H9 (cell line): ENCODE data around the gene ZNRF3. TPM values are rescaled to one million over a fixed set of nuclear protein-coding genes. Genes with fewer than 3 reads are reported as not detected.

Experiments used
- DNase-seq: peaks from one replicate; pipeline ENCODE4 v3.0.0-alpha.2; 2017
- H2AFZ ChIP-seq: one replicate; pipeline ENCODE4 v1.6.1; 2013; ENCODE audit warnings: mild to moderate bottlenecking, low read length, control low read depth, moderate library complexity
- H2AK5ac ChIP-seq: 2 replicates; pipeline ENCODE4 v1.6.1; 2013; ENCODE audit warnings: low read length, control low read depth, mixed read lengths; ENCODE audit not compliant: insufficient read length
- H2BK120ac ChIP-seq: one replicate; pipeline ENCODE4 v1.6.1; 2013; ENCODE audit warnings: low read depth, mild to moderate bottlenecking, low read length, control low read depth, inconsistent platforms; ENCODE audit not compliant: poor library complexity, severe bottlenecking
- H2BK12ac ChIP-seq: 2 replicates; pipeline ENCODE4 v1.6.1; 2013; ENCODE audit warnings: low read length, control low read depth, mixed read lengths, low read depth; ENCODE audit not compliant: insufficient read length
- H2BK15ac ChIP-seq: 2 replicates; pipeline ENCODE4 v1.6.1; 2013; ENCODE audit warnings: low read depth, low read length, control low read depth
- H2BK20ac ChIP-seq: one replicate; pipeline ENCODE4 v1.6.1; 2013; ENCODE audit warnings: low read depth, mild to moderate bottlenecking, low read length, control low read depth, inconsistent platforms; ENCODE audit not compliant: poor library complexity, severe bottlenecking
- H2BK5ac ChIP-seq: 2 replicates; pipeline ENCODE4 v1.6.1; 2013; ENCODE audit warnings: low read length, control low read depth, mixed read lengths; ENCODE audit not compliant: insufficient read length
- H3K14ac ChIP-seq: 2 replicates; pipeline ENCODE4 v1.6.1; 2013; ENCODE audit warnings: low read length, control low read depth; ENCODE audit not compliant: insufficient read depth
- H3K18ac ChIP-seq: 2 replicates; pipeline ENCODE4 v1.6.1; 2013; ENCODE audit warnings: low read depth, mild to moderate bottlenecking, mixed read lengths, low read length, control low read depth; ENCODE audit not compliant: insufficient read length
- H3K23ac ChIP-seq: 2 replicates; pipeline ENCODE4 v1.6.1; 2013; ENCODE audit warnings: low read length, control low read depth, mixed read lengths, low read depth; ENCODE audit not compliant: insufficient read length
- H3K23me2 ChIP-seq: 2 replicates; pipeline ENCODE4 v1.6.1; 2013; ENCODE audit warnings: low read depth, mild to moderate bottlenecking, mixed read lengths, low read length, control low read depth; ENCODE audit not compliant: insufficient read length, poor library complexity, severe bottlenecking
- H3K27ac ChIP-seq: 2 replicates; pipeline ENCODE4 v1.5.1; 2013; ENCODE audit warnings: low read length, control low read depth, mixed read lengths, low read depth; ENCODE audit not compliant: insufficient read length
- H3K27me3 ChIP-seq: 2 replicates; pipeline ENCODE4 v1.6.1; 2013; ENCODE audit warnings: low read length, control low read depth, inconsistent platforms; ENCODE audit not compliant: insufficient read depth
- H3K4ac ChIP-seq: 2 replicates; pipeline ENCODE4 v1.6.1; 2013; ENCODE audit warnings: low read depth, mild to moderate bottlenecking, control low read depth, inconsistent platforms, low read length, moderate library complexity
- H3K4me1 ChIP-seq: 2 replicates; pipeline ENCODE4 v1.6.1; 2013; ENCODE audit warnings: low read length, control low read depth, inconsistent platforms; ENCODE audit not compliant: insufficient read depth
- H3K4me2 ChIP-seq: 2 replicates; pipeline ENCODE4 v1.6.1; 2013; ENCODE audit warnings: low read length, control low read depth, mixed read lengths; ENCODE audit not compliant: insufficient read length, insufficient read depth
- H3K56ac ChIP-seq: 2 replicates; pipeline ENCODE4 v1.6.1; 2013; ENCODE audit warnings: low read depth, mild to moderate bottlenecking, mixed read lengths, low read length, control low read depth; ENCODE audit not compliant: insufficient read length
- H3K79me1 ChIP-seq: 2 replicates; pipeline ENCODE4 v1.6.1; 2013; ENCODE audit warnings: low read depth, mild to moderate bottlenecking, moderate library complexity, low read length, control low read depth, inconsistent platforms; ENCODE audit not compliant: insufficient read depth, poor library complexity, severe bottlenecking
- H3K79me2 ChIP-seq: 2 replicates; pipeline ENCODE4 v1.6.1; 2013; ENCODE audit warnings: low read length, control low read depth, inconsistent platforms; ENCODE audit not compliant: insufficient read depth
- H3K9ac ChIP-seq: 2 replicates; pipeline ENCODE4 v1.6.1; 2013; ENCODE audit warnings: low read length, control low read depth, mixed read lengths; ENCODE audit not compliant: insufficient read length; ENCODE audit errors: extremely low read depth
- H3K9me3 ChIP-seq: one replicate; pipeline ENCODE4 v1.6.1; 2013; ENCODE audit warnings: low read depth, low read length, inconsistent platforms; ENCODE audit not compliant: control insufficient read depth
- H3T11ph ChIP-seq: one replicate; pipeline ENCODE4 v1.6.1; 2013; ENCODE audit warnings: mild to moderate bottlenecking, low read length, control low read depth, inconsistent platforms
- H4K20me1 ChIP-seq: one replicate; pipeline ENCODE4 v1.6.1; 2013; ENCODE audit not compliant: control insufficient read depth, insufficient read length, insufficient read depth
- H4K5ac ChIP-seq: 2 replicates; pipeline ENCODE4 v1.6.1; 2013; ENCODE audit warnings: low read depth, mild to moderate bottlenecking, mixed read lengths, low read length, control low read depth; ENCODE audit not compliant: insufficient read length
- H4K8ac ChIP-seq: replicated peaks from 2 replicates; pipeline ENCODE4 v1.6.1; 2013; ENCODE audit warnings: low read length, control low read depth, mixed read lengths, low read depth; ENCODE audit not compliant: insufficient read length
- H4K91ac ChIP-seq: 2 replicates; pipeline ENCODE4 v1.6.1; 2013; ENCODE audit warnings: low read depth, mild to moderate bottlenecking, moderate library complexity, mixed read lengths, low read length, control low read depth; ENCODE audit not compliant: insufficient read length
- H3K27ac Mint-ChIP-seq, 3 experiments: 2 replicates in 2 of 3; 3 replicates in 1 of 3; pipeline ENCODE4 v1.8.0; 2020 to 2021; ENCODE audit warnings: mixed read lengths in 3 of 3, mild to moderate bottlenecking in 1 of 3, moderate library complexity in 1 of 3
- H3K27me3 Mint-ChIP-seq: 2 replicates; pipeline ENCODE4 v1.8.0; 2021; ENCODE audit warnings: low read depth, mild to moderate bottlenecking, moderate library complexity, mixed read lengths
- H3K36me3 Mint-ChIP-seq, 3 experiments: 2 replicates in 2 of 3; 3 replicates in 1 of 3; pipeline ENCODE4 v1.8.0; 2020 to 2021; ENCODE audit warnings: low read depth in 3 of 3, mixed read lengths in 3 of 3; ENCODE audit not compliant: insufficient read depth in 1 of 3
- H3K4me1 Mint-ChIP-seq, 2 experiments: 2 replicates each; pipeline ENCODE4 v1.8.0; 2020; ENCODE audit warnings: mixed read lengths in 2 of 2
- H3K4me3 Mint-ChIP-seq, 2 experiments: 2 replicates in 1 of 2; 3 replicates in 1 of 2; pipeline ENCODE4 v1.8.0; 2020 to 2021; ENCODE audit warnings: mild to moderate bottlenecking in 2 of 2, mixed read lengths in 2 of 2, moderate library complexity in 1 of 2
- H3K9me3 Mint-ChIP-seq, 2 experiments: 2 replicates in 1 of 2; 3 replicates in 1 of 2; pipeline ENCODE4 v1.8.0; 2020; ENCODE audit warnings: mild to moderate bottlenecking in 2 of 2, mixed read lengths in 2 of 2, moderate library complexity in 1 of 2
- WGBS: extraction: QIAGEN DNeasy Blood & Tissue Kit; methylation state at CpG from one replicate; pipeline ENCODE4 v1.1.7; 2013; ENCODE audit warnings: missing lambda C conversion rate, low lambda C conversion rate, mixed read lengths; ENCODE audit not compliant: insufficient read length; ENCODE audit errors: extremely low coverage; 5-methylcytosine and 5-hydroxymethylcytosine counted together
- total RNA-seq: library from RNA; stranded (reverse); gene quantifications from 2 replicates; pipeline ENCODE4 v1.2.1, GENCODE V29; 2021
- TF ChIP-seq, protein P1 (sequence below): fragments of 200-600 bp; sonication (generic); conservative IDR thresholded peaks from 3 replicates; pipeline ENCODE4 v1.8.0; 2021; ENCODE audit warnings: antibody characterized with exemption, mild to moderate bottlenecking

The ZNRF3 gene
- total RNA-seq, 1 experiment from 2014 or later, result 20.6 TPM

DNA sequence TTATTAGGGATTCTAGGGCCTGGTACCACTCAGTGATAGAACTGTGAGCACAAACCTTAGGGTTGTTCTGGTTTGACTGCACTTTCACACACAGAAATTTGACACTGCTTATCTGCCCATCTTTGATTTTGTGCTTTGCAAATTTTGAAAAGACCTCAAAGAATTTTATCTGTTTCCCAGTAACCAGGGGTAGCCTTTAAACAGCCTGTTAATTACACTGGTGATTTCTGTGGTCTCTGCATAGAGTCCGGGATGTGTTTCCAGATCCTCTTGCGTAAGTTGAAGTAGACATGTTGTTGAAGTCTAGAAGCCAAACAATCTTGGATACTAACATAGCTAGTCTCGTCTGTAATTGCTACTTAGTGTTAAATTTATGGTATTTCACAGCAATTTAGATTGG lies 103.0 kb downstream of the ZNRF3 start:
- Histone ChIP-seq H2BK15ac (no peak overlapping the region), H3K4me2 (no peak overlapping the region), H3K23ac (no peak overlapping the region), H3K4ac (no peak overlapping the region), H4K8ac (no peak overlapping the region), H4K91ac (no peak overlapping the region), H3K56ac (no peak overlapping the region), H2BK20ac (no peak overlapping the region), H3K27ac (no peak overlapping the region), H4K20me1 (peaks cover 3% of the 10 kb centered on the region), H2BK12ac (no peak overlapping the region), H3K9ac (no peak overlapping the region), H3K79me2 (peaks cover 2% of the 10 kb centered on the region; the same call in 1 of the 2 replicates), H3K27me3 (no peaks in the 10 kb centered on the region), H3K9me3 (no peaks in the 10 kb centered on the region), H4K5ac (no peak overlapping the region), H3K4me1 (peaks cover 34% of the 10 kb centered on the region), H3T11ph (no peak overlapping the region), H3K14ac (no peak overlapping the region; the same call in 1 of the 2 replicates), H3K79me1 (peaks cover 3% of the 10 kb centered on the region), H2AK5ac (no peak overlapping the region), H2AFZ (no peak overlapping the region), H2BK5ac (no peak overlapping the region), H2BK120ac (no peak overlapping the region), H3K18ac (no peak overlapping the region), H3K23me2 (no peaks in the 10 kb centered on the region)
- TF ChIP-seq, protein P1, sequence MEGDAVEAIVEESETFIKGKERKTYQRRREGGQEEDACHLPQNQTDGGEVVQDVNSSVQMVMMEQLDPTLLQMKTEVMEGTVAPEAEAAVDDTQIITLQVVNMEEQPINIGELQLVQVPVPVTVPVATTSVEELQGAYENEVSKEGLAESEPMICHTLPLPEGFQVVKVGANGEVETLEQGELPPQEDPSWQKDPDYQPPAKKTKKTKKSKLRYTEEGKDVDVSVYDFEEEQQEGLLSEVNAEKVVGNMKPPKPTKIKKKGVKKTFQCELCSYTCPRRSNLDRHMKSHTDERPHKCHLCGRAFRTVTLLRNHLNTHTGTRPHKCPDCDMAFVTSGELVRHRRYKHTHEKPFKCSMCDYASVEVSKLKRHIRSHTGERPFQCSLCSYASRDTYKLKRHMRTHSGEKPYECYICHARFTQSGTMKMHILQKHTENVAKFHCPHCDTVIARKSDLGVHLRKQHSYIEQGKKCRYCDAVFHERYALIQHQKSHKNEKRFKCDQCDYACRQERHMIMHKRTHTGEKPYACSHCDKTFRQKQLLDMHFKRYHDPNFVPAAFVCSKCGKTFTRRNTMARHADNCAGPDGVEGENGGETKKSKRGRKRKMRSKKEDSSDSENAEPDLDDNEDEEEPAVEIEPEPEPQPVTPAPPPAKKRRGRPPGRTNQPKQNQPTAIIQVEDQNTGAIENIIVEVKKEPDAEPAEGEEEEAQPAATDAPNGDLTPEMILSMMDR, result no peak
- Mint-ChIP-seq H3K4me1 (peaks cover 79 to 83% of the 10 kb centered on the region in 2 experiments), H3K27me3 (no peaks in the 10 kb centered on the region), H3K9me3 (peaks cover 5 to 9% of the 10 kb centered on the region in 2 experiments; a peak in 3 of 5 replicates), H3K36me3 (peaks cover 21 to 42% (median 36%) of the 10 kb centered on the region in 3 experiments), H3K27ac (no peak overlapping the region), H3K4me3 (no peak overlapping the region)
- no peak for DNase-seq
- WGBS, result no CpG with 5 or more reads among the region's 3 CpGs
